K562 (cell line): ENCODE data around the gene BRME1. TPM values are rescaled to one million over a fixed set of nuclear protein-coding genes. Genes with fewer than 3 reads are reported as not detected.

Source experiments
- ATAC-seq: fragments of 200-7000 bp; cut with Tn5 transposase; 3 replicates; pipeline ENCODE4 v1.9.1; 2020; ENCODE audit warnings: moderate library complexity
- BruUV-seq: library from RNA; stranded (reverse); fragments of 400-500 nt; replicated peaks from 2 replicates; lab custom pipeline; 2021; lab: Mats Ljungman, UMichigan
- CTCF ChIA-PET: fragments of 300-600 bp; formaldehyde crosslinking; extraction: SDS; loops from one replicate; lab custom pipeline; 2021; ENCODE audit warnings: low intra/inter-chr PET ratio; lab: Yijun Ruan, JAX
- POLR2A ChIA-PET: fragments of 300-600, 350-650 bp; sonication (Branson Sonifier 250); formaldehyde crosslinking; extraction: SDS; loops from one replicate; lab custom pipeline; 2021; ENCODE audit warnings: antibody characterized with exemption, inconsistent platforms; lab: Yijun Ruan, JAX
- DNase-seq, 4 experiments: peaks; one replicate each; pipeline versions ENCODE4 v3.0.0 to v3.0.0-alpha.2; 2011 to 2018; ENCODE audit warnings: low spot score in 3 of 4, mixed read lengths in 3 of 4; ENCODE audit errors: extremely low read depth in 1 of 4
- FAIRE-seq: peaks from 2 replicates; lab custom pipeline; 2011; peaks lifted over from hg19 to GRCh38; lab: Jason Lieb, UNC
- H2AFZ ChIP-seq: 2 replicates; pipeline ENCODE4 v1.6.0; 2011; ENCODE audit warnings: low read depth, low read length, control low read depth, inconsistent platforms
- H3K27ac ChIP-seq: fragments of 200-600 bp; 3 replicates; pipeline ENCODE4 v1.8.0; 2011; ENCODE audit warnings: low read depth, mild to moderate bottlenecking, control low read depth, inconsistent platforms, low read length, moderate library complexity, mixed read lengths; ENCODE audit errors: extremely low read depth
- H3K27me3 ChIP-seq, 2 experiments: fragments of 300-600 bp in 1 of 2; 2 replicates in 1 of 2; 3 replicates in 1 of 2; pipeline versions ENCODE4 v1.6.0 to v1.8.0; 2011; ENCODE audit warnings: inconsistent platforms in 2 of 2, low read length in 2 of 2, mild to moderate bottlenecking in 1 of 2, mixed read lengths in 1 of 2, moderate library complexity in 1 of 2; ENCODE audit not compliant: control insufficient read depth in 2 of 2, insufficient read depth in 2 of 2
- H3K36me3 ChIP-seq: fragments of 300-600 bp; 3 replicates; pipeline ENCODE4 v1.8.0; 2011; ENCODE audit warnings: mild to moderate bottlenecking, low read length, inconsistent platforms; ENCODE audit not compliant: control insufficient read depth, insufficient read depth
- H3K4me1 ChIP-seq, 2 experiments: fragments of 200-600 bp in 1 of 2; replicated peaks in 1 of 2; 2 replicates in 1 of 2; 3 replicates in 1 of 2; pipeline versions ENCODE4 v1.5.1 to v1.8.0; 2011; ENCODE audit warnings: inconsistent platforms in 2 of 2, low read length in 2 of 2, mild to moderate bottlenecking in 1 of 2, mixed read lengths in 1 of 2, moderate library complexity in 1 of 2; ENCODE audit not compliant: control insufficient read depth in 2 of 2, insufficient read depth in 2 of 2
- H3K4me2 ChIP-seq: 2 replicates; pipeline ENCODE4 v1.6.1; 2011; ENCODE audit warnings: low read length, control low read depth, inconsistent platforms, mixed read lengths; ENCODE audit not compliant: insufficient read depth
- H3K4me3 ChIP-seq: fragments of 200-600 bp; sonication (generic), shearing (Covaris generic); 2 replicates; pipeline ENCODE4 v1.5.1; 2016; ENCODE audit warnings: control low read depth, inconsistent platforms
- H3K79me2 ChIP-seq: fragments of 200-600 bp; 3 replicates; pipeline ENCODE4 v1.8.0; 2011; ENCODE audit warnings: low read length, inconsistent platforms; ENCODE audit not compliant: control insufficient read depth, insufficient read depth
- H3K9ac ChIP-seq, 2 experiments: 2 replicates each; pipeline versions ENCODE4 v1.6.0 to v1.6.1; 2011; ENCODE audit warnings: low read depth in 2 of 2, low read length in 2 of 2, control low read depth in 1 of 2, inconsistent platforms in 1 of 2, mild to moderate bottlenecking in 1 of 2, mixed read lengths in 1 of 2; ENCODE audit not compliant: insufficient read depth in 1 of 2
- H3K9me1 ChIP-seq: one replicate; pipeline ENCODE4 v1.6.0; 2011; ENCODE audit warnings: inconsistent platforms, mild to moderate bottlenecking, low read length, moderate library complexity; ENCODE audit not compliant: control insufficient read depth, insufficient read depth
- H3K9me3 ChIP-seq: replicated peaks from 2 replicates; pipeline ENCODE4 v1.5.1; 2011; ENCODE audit warnings: low read depth, low read length, inconsistent platforms; ENCODE audit not compliant: control insufficient read depth, insufficient read depth
- H4K20me1 ChIP-seq: replicated peaks from 2 replicates; pipeline ENCODE4 v1.6.1; 2011; ENCODE audit warnings: low read length, inconsistent platforms, mixed read lengths; ENCODE audit not compliant: control insufficient read depth, insufficient read depth
- ARID1B ChIP-seq: fragments of 450-650 bp; IDR thresholded peaks from 2 replicates; pipeline ENCODE4 v1.6.1; 2016; ENCODE audit warnings: antibody characterized with exemption, mild to moderate bottlenecking, inconsistent platforms
- CTCF ChIP-seq, 3 experiments: IDR thresholded peaks in 2 of 3; conservative IDR thresholded peaks in 1 of 3; 2 replicates each; pipeline ENCODE4 v1.5.1; 2011 to 2012; ENCODE audit warnings: low read length in 3 of 3, mild to moderate bottlenecking in 3 of 3, control low read depth in 2 of 3, improper control_type of control experiment in 1 of 3, inconsistent platforms in 1 of 3, low read depth in 1 of 3, mixed read lengths in 1 of 3, moderate library complexity in 1 of 3; ENCODE audit not compliant: insufficient read depth in 2 of 3
- E2F8 ChIP-seq: fragments of 450-650 bp; IDR thresholded peaks from 2 replicates; pipeline ENCODE4 v1.7.1; 2018; ENCODE audit warnings: mild to moderate bottlenecking, low read depth; ENCODE audit not compliant: partially characterized antibody
- ELF4 ChIP-seq: fragments of 450-650 bp; formaldehyde crosslinking; IDR thresholded peaks from 2 replicates; pipeline ENCODE4 v1.4.0; 2022; ENCODE audit warnings: missing genetic modification characterization
- FOXA1 ChIP-seq: fragments of 450-650 bp; IDR thresholded peaks from 2 replicates; pipeline ENCODE4 v1.6.1; 2016; ENCODE audit warnings: mild to moderate bottlenecking, borderline replicate concordance
- FUS ChIP-seq: fragments of 200-400 bp; formaldehyde crosslinking; optimal IDR thresholded peaks from 2 replicates; pipeline ENCODE3; 2017; ENCODE audit warnings: low read depth, low read length
- KDM1A ChIP-seq, 2 experiments: fragments of 450-650 bp; IDR thresholded peaks; 2 replicates each; pipeline ENCODE4 v1.6.1; 2016; ENCODE audit warnings: mild to moderate bottlenecking in 2 of 2
- KDM2B ChIP-seq: fragments of 250-450 bp; sonication (Bioruptor Pico); IDR thresholded peaks from 2 replicates; pipeline ENCODE4 v1.8.0; 2021; ENCODE audit warnings: mild to moderate bottlenecking, moderate library complexity
- RBM25 ChIP-seq: fragments of 200-400 bp; formaldehyde crosslinking; IDR thresholded peaks from 2 replicates; pipeline ENCODE4 v1.6.1; 2018; ENCODE audit warnings: low read length, low read depth, moderate library complexity; ENCODE audit not compliant: severe bottlenecking
- SRF ChIP-seq, 2 experiments: fragments of 250-450, 450-650 bp in 1 of 2; sonication (Bioruptor Pico) in 1 of 2; sonication (generic) in 1 of 2; formaldehyde crosslinking; IDR thresholded peaks; 2 replicates each; pipeline versions ENCODE4 v1.5.0 to v1.5.1; 2020 to 2022; ENCODE audit warnings: mild to moderate bottlenecking in 1 of 2, missing genetic modification reagents in 1 of 2
- TAF7 ChIP-seq: fragments of 450-650 bp; IDR thresholded peaks from 2 replicates; pipeline ENCODE4 v1.6.1; 2016; ENCODE audit warnings: missing genetic modification characterization, missing compliant biosample characterization
- WGBS: fragments of 100-300 bp; shearing (Covaris generic); methylation state at CpG from one replicate; pipeline ENCODE4 v1.1.6; 2016; ENCODE audit warnings: low coverage, mixed read lengths; ENCODE audit not compliant: insufficient coverage; ENCODE audit errors: missing lambda C conversion rate; 5-methylcytosine and 5-hydroxymethylcytosine counted together
- in situ Hi-C: fragments of 300-500 bp; cut with MboI; formaldehyde crosslinking; loops from 4 replicates; pipeline ENCODE4 v1.15.0; 2018; ENCODE audit warnings: inconsistent platforms, mixed read lengths
- intact Hi-C: fragments of 100-400 bp; cut with micrococcal nuclease; formaldehyde crosslinking; loops from 2 replicates; pipeline ENCODE4 v1.14.2; 2022
- polyA plus RNA-seq, 8 experiments: library from polyadenylated mRNA; depleted of rRNA in 4 of 8; stranded (reverse) in 5 of 8; unstranded in 3 of 8; fragments of >200 nt; fragmentation: Nextera tagmentation in 2 of 8; fragmentation: Illumina TruSeq in 1 of 8; extraction: Ambion mirVana in 2 of 8; extraction: Trizol in 1 of 8; gene quantifications; 2 replicates each; pipeline versions ENCODE4 v1.2.1 to v1.2.3, GENCODE V29; 2011 to 2014; ENCODE audit warnings: inconsistent platforms in 1 of 8, missing spikeins in 1 of 8
- total RNA-seq, 7 experiments: library from RNA; depleted of rRNA in 6 of 7; stranded (reverse); fragments of >200 nt in 6 of 7; fragmentation: Illumina TruSeq in 2 of 7; extraction: Trizol in 2 of 7; gene quantifications; 2 replicates each; pipeline versions ENCODE4 v1.2.1 to v1.2.3, GENCODE V29; 2011 to 2021; ENCODE audit warnings: low replicate concordance in 1 of 7
- TF ChIP-seq, protein P1 (sequence below): fragments of 250-450 bp; sonication (Bioruptor Pico); IDR thresholded peaks from 2 replicates; pipeline ENCODE4 v1.5.0; 2021

Gene BRME1
- total and polyA plus RNA-seq, 9 of the 15 experiments (the other 6 are each of a cell fraction or from before 2014, with no cell fraction given) = 0.75 to 6.1 (median 3.6) TPM

GRCh38 chr19:13884726-13885591 is 21.0 kb downstream of the BRME1 start (continued):
- TF ChIP-seq E2F8 (no peak), RBM25 (no peak), KDM2B (CRISPR knock-in tag) (no peak), TAF7 (tag) (no peak)

GRCh38 chr19:13883516-13884064 is 22.3 kb downstream of the BRME1 start:
- FAIRE-seq = no peak
- no TSS peak for BruUV-seq
- Histone ChIP-seq H2AFZ (no peak overlapping the region), H3K27ac (no peak overlapping the region), H3K4me1 (peaks cover 21 to 66% of the 10 kb centered on the region in 2 experiments), H4K20me1 (no peaks in the 10 kb centered on the region), H3K9ac (peak overlapping the region in 1 of 2 experiments; percentile 66; a peak in 2 of 4 replicates), H3K36me3 (no peaks in the 10 kb centered on the region), H3K79me2 (no peaks in the 10 kb centered on the region), H3K4me3 (no peak overlapping the region), H3K9me3 (no peaks in the 10 kb centered on the region), H3K9me1 (no peaks in the 10 kb centered on the region), H3K27me3 (no peaks in the 10 kb centered on the region; a peak in 1 of 5 replicates), H3K4me2 (no peak overlapping the region)
- DNase-seq = peak in 2 of 4 experiments; percentile 37 to 40
- no peak for ATAC-seq
- TF ChIP-seq FOXA1 (no peak), CTCF (IDR thresholded peaks at IDR 0.05 in 2 of 3, conservative IDR thresholded peaks at IDR 0.05 in 1 of 3; ENCODE audit: insufficient read depth in 2 of 3, low read depth in 1 of 3, low read length in 3 of 3) (peak in 1 of 3 experiments; percentile 24; a peak in 2 of 6 replicates), SRF (CRISPR knock-in tag; IDR thresholded peaks at IDR 0.05) (no peak), KDM1A (IDR thresholded peaks at IDR 0.05) (no peak), FUS (no peak), ARID1B (no peak), ELF4 (CRISPR knock-in tag) (no peak)
- TF ChIP-seq, protein P1, sequence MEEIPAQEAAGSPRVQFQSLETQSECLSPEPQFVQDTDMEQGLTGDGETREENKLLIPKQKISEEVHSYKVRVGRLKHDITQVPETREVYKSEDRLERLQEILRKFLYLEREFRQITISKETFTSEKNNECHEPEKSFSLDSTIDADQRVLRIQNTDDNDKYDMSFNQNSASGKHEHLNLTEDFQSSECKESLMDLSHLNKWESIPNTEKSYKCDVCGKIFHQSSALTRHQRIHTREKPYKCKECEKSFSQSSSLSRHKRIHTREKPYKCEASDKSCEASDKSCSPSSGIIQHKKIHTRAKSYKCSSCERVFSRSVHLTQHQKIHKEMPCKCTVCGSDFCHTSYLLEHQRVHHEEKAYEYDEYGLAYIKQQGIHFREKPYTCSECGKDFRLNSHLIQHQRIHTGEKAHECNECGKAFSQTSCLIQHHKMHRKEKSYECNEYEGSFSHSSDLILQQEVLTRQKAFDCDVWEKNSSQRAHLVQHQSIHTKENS (CRISPR knock-in tag) = no peak
- intact Hi-C loops (loop anchor here (5.0 kb wide), 1 partner anchor 464 kb away; no protein-coding TSS in a partner anchor), in situ Hi-C loops (loop anchor here (5.0 kb wide), 1 partner anchor 189 kb away; the partner anchor contains the start of gene MISP3)
- POLR2A ChIA-PET = interaction anchor here (0.9 kb wide), 1 partner anchor 14 kb away, joined by 4 read pairs; no protein-coding TSS in a partner anchor
- WGBS = 70% methylated on average over 9 of the region's 10 CpGs
- CTCF ChIA-PET = no interaction called here
